Lung (tissue), 12 donors: ENCODE data around the gene OPN4. TPM values are rescaled to one million over a fixed set of nuclear protein-coding genes. Genes with fewer than 3 reads are reported as not detected.

ENCODE experiments used
- ATAC-seq: fragments of 200-7000 bp; cut with Tn5 transposase; one replicate; pipeline ENCODE4 v1.9.1; 2020; ENCODE audit warnings: moderate number of reproducible peaks; ENCODE audit not compliant: insufficient read depth, low FRiP score
- DNase-seq, 3 donors: peaks; one replicate each; pipeline ENCODE4 v3.0.0-alpha.2; 2013 to 2017
- H3K27ac ChIP-seq, 2 donors: one replicate each; pipeline ENCODE4 v1.5.1; 2013; ENCODE audit warnings: mild to moderate bottlenecking in 2 of 2, moderate library complexity in 2 of 2, control low read depth in 1 of 2, inconsistent platforms in 1 of 2, low read depth in 1 of 2, low read length in 1 of 2
- H3K27me3 ChIP-seq, 3 donors: one replicate each; pipeline ENCODE4 v1.5.1; 2013; ENCODE audit warnings: low read length in 2 of 3; ENCODE audit not compliant: control insufficient read depth in 3 of 3, insufficient read depth in 3 of 3
- H3K36me3 ChIP-seq, 4 donors: one replicate each; pipeline ENCODE4 v1.5.1; 2013; ENCODE audit warnings: low read length in 4 of 4, mild to moderate bottlenecking in 1 of 4, moderate library complexity in 1 of 4; ENCODE audit not compliant: control insufficient read depth in 4 of 4, insufficient read depth in 4 of 4
- H3K4me1 ChIP-seq, 5 donors: one replicate each; pipeline ENCODE4 v1.5.1; 2013; ENCODE audit warnings: low read length in 5 of 5, mild to moderate bottlenecking in 2 of 5, moderate library complexity in 1 of 5; ENCODE audit not compliant: control insufficient read depth in 5 of 5, insufficient read depth in 5 of 5
- H3K4me3 ChIP-seq: one replicate; pipeline ENCODE4 v1.5.1; 2013; ENCODE audit warnings: mild to moderate bottlenecking, control low read depth, moderate library complexity
- H3K9ac ChIP-seq, 2 donors: one replicate each; pipeline ENCODE4 v1.5.1; 2013; ENCODE audit warnings: low read length in 2 of 2, control low read depth in 1 of 2; ENCODE audit not compliant: insufficient read depth in 1 of 2
- H3K9me3 ChIP-seq, 4 donors: one replicate each; pipeline ENCODE4 v1.5.1; 2013; ENCODE audit warnings: low read length in 3 of 4, mild to moderate bottlenecking in 1 of 4, moderate library complexity in 1 of 4; ENCODE audit not compliant: control insufficient read depth in 4 of 4, insufficient read depth in 3 of 4
- CTCF ChIP-seq: IDR thresholded peaks from 2 replicates; pipeline ENCODE4 v1.5.1; 2012; ENCODE audit warnings: mild to moderate bottlenecking; ENCODE audit errors: control extremely low read depth, extremely low read depth
- WGBS, 2 donors: extraction: QIAGEN DNeasy Blood & Tissue Kit; methylation state at CpG; one replicate each; pipeline ENCODE4 v1.1.7; 2013; 5-methylcytosine and 5-hydroxymethylcytosine counted together
- polyA plus RNA-seq, 2 donors: library from polyadenylated mRNA; stranded (reverse); fragments of 200-250 nt; gene quantifications; one replicate each; pipeline ENCODE4 v1.2.1, GENCODE V29; 2013
- total RNA-seq, 2 donors: library from RNA; depleted of rRNA in 1 of 2; stranded (reverse); fragments of >200 nt in 1 of 2; gene quantifications; one replicate each; pipeline ENCODE4 v1.2.1, GENCODE V29; 2014 to 2021
- donor health status: control.
- donor health status: control.
- donor health status: Bipolar disorder and iron deficiency.
- donor health status: healthy.
- donor health status: DM: yes; HTN: yes; CAD: no.

The OPN4 gene
- total and polyA plus RNA-seq, 4 donors: 0.12 TPM; not detected in 3

DNA sequence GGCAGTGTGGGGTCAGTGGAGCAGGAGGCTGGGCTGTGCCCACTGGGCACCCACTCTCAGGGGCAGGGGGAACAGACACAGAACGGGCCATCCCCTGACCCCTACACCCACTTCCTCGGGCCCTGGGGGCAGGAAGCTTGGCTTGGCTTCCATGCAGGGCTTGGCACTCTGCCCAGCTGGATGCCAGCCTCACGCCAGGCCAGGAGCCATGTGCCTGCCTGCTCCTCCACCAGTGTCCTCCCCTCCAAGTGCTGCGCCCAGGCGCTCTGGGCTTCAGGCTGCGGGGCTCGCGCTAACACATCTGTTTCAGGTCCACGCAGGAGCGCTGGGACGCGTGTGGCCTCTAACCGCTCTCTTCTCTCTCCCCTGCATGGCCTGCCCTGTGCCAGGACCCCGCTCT lies 26.7 kb downstream of the OPN4 start:
- Histone ChIP-seq H3K9ac (no peak overlapping the region), H3K4me3 (no peak overlapping the region), H3K9me3 (no peaks in the 10 kb centered on the region), H3K27ac (peak overlapping the region in 1 of 2 donors; percentile 83), H3K36me3 (no peaks in the 10 kb centered on the region), H3K4me1 (peaks cover 0 to 18% (median 3%) of the 10 kb centered on the region in 5 donors), H3K27me3 (no peaks in the 10 kb centered on the region)
- ATAC-seq (no peak), DNase-seq (no peak)
- 77 to 80% methylated on average over 13 to 14 of the region's 14 CpGs for WGBS, 2 donors
- TF ChIP-seq CTCF: no peak

- no peak for TF ChIP-seq CTCF
- Histone ChIP-seq H3K9ac (no peak overlapping the region), H3K4me1 (peaks cover 0 to 18% (median 3%) of the 10 kb centered on the region in 5 donors), H3K27ac (peak overlapping the region in 1 of 2 donors; percentile 83), H3K36me3 (no peaks in the 10 kb centered on the region), H3K9me3 (no peaks in the 10 kb centered on the region), H3K27me3 (no peaks in the 10 kb centered on the region), H3K4me3 (no peak overlapping the region)
- DNase-seq (no peak), ATAC-seq (no peak)
- 87 to 90% methylated on average over 22 of the region's 22 CpGs for WGBS, 2 donors
Observed at GRCh38 chr10:86681722-86682386, 27.5 kb downstream of the OPN4 start.

DNA sequence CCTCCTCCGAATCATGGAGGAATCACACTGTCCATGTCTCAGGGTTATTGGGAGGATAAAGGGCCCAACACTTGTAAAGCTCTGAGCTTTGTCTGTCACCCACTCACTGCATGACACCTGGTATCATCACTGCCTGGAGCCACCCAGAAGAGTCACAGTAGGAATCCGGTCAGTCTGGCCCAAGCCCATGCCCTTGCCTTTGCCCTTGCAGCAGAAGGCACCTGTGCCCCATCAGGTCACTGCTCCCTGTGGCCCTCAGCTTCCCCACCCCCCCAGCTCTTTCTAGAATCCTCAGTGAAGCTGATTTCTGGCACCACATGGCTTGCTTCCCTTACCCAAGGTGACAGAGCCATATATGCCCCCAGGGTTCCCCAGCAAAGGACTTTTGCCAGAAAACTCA lies 28.3 kb downstream of the OPN4 start:
- H3K4me1 ChIP-seq: peaks cover 2 to 25% (median 3%) of the 10 kb centered on the region in 5 donors
- TF ChIP-seq CTCF: no peak
- H3K9ac ChIP-seq: no peak overlapping the region
- WGBS, 2 donors: 83 to 85% methylated on average over 2 of the region's 2 CpGs
- no peaks in the 10 kb centered on the region for H3K27me3 ChIP-seq
- H3K27ac ChIP-seq: peak overlapping the region in 1 of 2 donors; percentile 83
- H3K36me3 ChIP-seq: no peaks in the 10 kb centered on the region
- H3K9me3 ChIP-seq: no peaks in the 10 kb centered on the region
- no peak overlapping the region for H3K4me3 ChIP-seq
- no peak for DNase-seq
- no peak for ATAC-seq
